HG03558 (cell line): ENCODE measurements around the gene PIEZO2.

Experiments
- ATAC-seq: cut with Tn5 transposase; IDR thresholded peaks from one replicate; pipeline ENCODE4 v1.9.1; 2021; ENCODE audit warnings: moderate number of reproducible peaks; ENCODE audit not compliant: unreplicated experiment; ENCODE audit errors: extremely low read depth

The PIEZO2 gene

GRCh38 chr18:11115276-11115675, 34.1 kb downstream of the PIEZO2 start:
- no peak for ATAC-seq

GRCh38 chr18:11114653-11115052, 34.7 kb downstream of the PIEZO2 start:
- no peak for ATAC-seq

GRCh38 chr18:11113937-11114336, 35.4 kb downstream of the PIEZO2 start:
- ATAC-seq, result no peak

DNA sequence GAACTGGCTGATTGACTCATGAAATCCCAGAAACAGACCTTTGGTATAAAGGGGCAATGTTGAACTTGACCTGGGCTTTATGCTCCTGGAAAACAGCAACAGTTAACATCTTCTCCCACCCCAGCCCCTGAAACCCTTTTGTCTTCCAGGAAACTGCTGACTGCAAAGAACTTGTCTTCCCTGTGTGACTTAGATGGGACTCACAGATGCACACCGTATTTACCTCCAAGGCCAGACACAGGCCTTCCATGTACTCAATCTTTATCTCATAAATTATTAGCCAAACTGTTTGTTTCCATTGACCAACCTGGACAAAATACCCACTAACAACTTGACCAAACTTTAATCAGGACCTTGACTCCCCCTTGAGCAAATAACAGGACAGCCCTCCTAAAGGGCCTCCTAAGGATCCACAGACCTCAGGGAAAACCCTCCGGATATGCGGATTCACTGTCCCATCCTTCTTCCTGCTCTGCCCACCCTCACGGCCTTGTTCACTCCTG, 36.3 kb downstream of the PIEZO2 start:
- no peak for ATAC-seq

DNA sequence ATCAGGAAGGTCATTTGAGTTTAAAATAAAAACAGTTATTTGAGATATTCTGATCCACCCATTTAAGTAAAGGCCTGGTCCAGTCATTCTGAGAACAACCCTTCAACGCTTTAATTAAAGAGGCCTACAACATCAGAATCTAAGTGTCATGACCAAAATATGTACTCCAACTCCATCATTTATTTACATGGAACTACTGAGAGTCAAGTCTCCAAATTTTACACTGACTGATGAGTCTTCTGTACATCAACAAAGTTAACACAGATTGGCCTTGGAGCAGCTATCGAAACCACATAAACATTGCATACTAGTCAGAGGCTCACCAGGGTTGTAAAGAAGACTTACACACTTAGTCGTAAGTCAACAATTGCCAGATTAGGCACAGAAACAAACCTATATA, 37.1 kb downstream of the PIEZO2 start:
- no peak for ATAC-seq

DNA sequence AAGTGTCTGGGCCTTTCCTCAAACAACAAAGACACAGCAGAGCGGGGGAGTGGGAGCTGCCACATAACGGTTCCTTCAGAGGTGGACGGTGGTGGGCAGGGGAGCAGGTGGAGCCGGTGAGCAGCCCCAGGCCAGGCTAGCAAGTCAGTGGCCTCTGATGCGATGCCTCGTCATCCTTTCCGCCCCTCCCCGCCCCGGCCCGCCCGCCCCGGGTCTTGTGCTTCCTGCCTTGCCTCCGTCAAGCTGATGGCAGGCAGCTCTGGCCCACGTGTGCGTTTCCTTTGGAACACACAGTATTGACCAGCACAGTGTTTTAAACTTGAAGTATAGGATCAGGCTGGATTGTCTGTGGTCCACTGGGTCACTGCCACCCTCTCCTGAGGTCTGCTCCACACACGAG, 38.9 kb downstream of the PIEZO2 start:
- ATAC-seq, result no peak

- no peak for ATAC-seq
Observed at GRCh38 chr18:11108947-11109346, 40.4 kb downstream of the PIEZO2 start.

DNA sequence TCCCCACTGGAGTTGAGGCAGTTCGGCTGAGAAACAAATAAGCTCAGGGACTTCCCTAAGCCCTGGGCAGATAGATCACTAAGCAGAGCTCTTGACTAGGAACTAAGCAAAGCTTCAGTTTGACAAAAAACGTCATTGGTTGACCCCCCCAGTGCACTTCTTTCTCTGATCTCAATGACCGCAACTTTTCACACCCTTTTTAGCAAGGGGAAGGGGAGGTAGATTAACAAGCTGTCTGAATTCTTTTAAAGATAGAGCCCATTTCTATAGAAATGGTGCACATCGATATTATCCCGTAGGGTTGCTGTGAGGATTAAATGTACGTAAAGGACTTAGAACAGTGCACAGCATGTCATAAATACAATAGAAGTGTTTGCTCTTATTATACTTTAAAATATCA, 42.5 kb downstream of the PIEZO2 start:
- ATAC-seq, result no peak

GRCh38 chr18:11105463-11105862, 43.9 kb downstream of the PIEZO2 start:
- ATAC-seq, result no peak

GRCh38 chr18:11104307-11104706, 45.1 kb downstream of the PIEZO2 start:
- ATAC-seq, result no peak

DNA sequence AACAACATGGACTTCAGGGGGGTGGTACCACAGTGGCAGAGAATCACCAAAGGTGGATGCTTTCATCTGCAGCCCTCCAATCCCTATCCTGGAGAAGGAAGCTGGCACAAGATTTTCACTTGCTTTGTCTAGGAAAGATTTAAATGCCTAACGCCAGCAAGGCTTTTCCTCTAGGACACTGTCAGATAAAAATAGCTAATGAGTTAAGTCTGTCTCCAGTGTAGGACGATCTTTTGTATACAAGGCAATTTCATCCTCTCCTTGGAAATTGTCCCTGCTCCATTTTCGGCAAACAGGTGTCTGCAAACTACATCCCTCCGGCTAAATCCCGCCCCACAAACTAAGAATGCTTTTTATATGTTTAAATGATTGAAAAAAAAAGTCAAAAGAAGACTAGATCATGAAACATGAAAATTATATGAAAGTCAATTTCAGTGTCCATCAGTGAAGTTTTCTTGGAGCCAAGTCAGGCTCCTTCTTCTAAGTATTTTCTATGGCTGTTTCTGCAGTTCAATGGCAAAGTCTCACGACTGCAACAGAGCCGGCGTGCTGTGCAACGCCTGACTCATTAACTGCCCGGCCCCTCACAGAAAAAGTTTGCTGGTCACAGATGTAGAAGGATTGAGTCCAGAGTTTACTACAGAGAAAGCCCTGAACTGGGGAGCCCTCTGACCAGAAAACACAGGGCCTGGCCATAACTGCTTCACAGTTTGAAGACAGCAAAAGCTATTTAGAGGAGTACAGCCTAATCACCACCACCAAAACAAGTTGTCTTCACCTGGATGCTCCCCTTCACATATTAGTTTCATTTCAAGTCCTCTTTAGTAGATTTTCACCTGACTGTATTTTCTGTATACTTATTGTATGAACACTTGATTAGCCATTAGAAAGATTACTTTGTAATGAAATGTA, 52.3 kb downstream of the PIEZO2 start:
- no peak for ATAC-seq

DNA sequence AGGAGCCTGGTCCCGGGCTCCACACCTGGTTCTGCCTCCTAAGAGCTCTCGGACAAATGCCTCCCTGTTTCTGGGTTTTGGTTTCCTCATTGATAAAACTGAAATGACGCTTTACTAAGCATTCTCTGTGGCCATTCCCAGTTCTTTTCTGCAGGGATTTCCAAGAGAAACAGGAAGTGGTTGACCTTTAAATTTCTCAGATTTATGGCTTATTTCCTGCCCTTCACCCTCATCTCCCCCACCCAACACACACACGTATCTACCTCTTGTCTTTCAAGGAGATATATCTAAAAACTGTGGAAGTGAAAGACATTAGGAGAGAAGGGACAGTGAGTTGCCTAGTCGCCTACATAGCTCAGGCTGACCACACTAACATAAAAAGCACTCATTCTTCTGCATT, 53.0 kb downstream of the PIEZO2 start:
- ATAC-seq, result no peak

GRCh38 chr18:11095674-11096293, 53.6 kb downstream of the PIEZO2 start:
- ATAC-seq, result no peak

- ATAC-seq, result no peak
Observed at GRCh38 chr18:11095211-11095610, 54.2 kb downstream of the PIEZO2 start.

GRCh38 chr18:11091746-11092145, 57.6 kb downstream of the PIEZO2 start:
- ATAC-seq, result no peak

DNA sequence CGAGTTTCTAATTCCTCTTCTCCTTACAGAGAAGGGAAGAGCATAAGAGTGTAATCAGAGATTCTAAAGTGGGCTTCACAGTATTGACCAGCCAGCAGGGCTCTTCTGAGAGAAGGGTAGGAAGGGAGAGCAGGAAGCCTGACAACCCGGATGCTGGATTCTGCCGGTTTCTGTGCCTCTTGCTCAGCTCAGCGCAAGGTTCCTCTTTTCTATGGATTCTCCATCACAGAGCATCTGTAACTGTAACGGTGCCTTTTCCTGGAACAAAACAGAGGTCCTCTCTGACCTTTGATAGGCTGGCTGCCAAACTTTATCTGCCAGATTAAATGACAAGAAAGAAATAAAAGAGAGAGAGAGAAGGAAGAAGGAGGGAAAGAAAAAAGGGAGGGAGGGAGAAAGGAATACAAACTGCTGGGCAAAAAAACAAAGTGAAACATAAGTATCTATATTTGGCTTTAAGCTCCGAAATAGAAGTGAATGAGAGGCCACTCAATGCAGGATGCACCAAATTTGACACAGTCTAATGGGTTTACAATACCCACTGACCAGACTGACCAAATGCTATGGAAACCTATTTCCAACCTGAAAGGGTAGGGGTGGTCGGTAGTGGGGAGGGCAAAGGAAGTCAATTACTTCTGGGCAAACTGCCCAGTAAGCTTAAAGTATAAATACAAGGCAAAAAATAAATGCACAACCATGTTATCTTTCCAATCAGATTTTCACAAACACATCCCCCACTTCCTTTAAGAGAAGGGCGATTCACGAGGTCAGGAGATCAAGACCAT, 59.2 kb downstream of the PIEZO2 start:
- ATAC-seq, result no peak

GRCh38 chr18:11081009-11081532, 68.3 kb downstream of the PIEZO2 start:
- no peak for ATAC-seq

- ATAC-seq, result no peak
Observed at GRCh38 chr18:11078491-11078890, 70.9 kb downstream of the PIEZO2 start.

DNA sequence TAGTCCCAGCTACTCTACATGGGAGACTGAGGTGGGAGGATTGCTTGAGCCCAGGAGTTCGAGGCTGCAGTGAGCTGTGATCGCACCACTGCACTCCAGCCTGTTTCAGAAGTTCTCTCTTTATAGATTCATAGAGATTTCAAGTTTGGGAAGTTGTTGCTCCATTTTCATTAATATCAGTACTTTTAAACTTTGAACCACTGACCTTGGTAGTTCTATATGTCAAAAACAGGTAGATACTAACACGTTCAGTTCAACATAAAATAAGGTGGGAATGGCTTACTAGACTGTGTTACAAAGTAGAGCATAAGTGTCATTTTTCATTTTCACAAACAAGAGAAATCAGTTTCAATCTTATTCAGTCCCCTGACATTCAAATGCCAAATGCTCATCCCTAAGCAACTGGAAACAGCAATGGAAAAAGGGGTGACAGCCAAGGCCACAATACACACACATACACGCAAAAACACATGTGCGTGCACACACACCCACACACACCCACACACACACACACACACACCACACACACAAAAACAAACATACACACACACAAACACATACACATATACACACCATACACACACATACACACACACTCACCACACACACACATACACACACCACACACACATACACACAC, 71.7 kb downstream of the PIEZO2 start:
- ATAC-seq, result no peak

DNA sequence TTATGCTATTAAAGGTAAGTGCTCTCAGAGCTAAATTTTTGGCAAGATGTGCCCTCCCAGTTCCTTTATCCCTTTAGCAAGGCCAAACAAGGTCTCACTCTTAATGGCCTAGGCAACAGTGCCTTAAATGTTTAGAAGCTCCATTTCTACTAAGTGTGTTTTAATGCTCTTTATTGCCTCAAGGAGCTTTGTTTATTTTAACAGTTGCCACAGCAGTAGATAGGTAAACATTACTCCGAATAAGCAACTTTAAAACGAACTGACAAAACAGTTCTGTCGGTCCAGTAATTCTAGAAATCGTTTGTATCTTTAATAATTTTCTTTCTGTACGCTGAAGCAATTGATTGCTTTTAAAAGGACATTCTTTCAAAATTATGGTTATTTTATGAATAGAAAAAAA, 74.5 kb downstream of the PIEZO2 start:
- ATAC-seq, result no peak
